22Rv1 (cell line): Measurements from ENCODE around the gene SUPT4H1.

Source experiments
- H3K27ac ChIP-seq: fragments of 450-650 bp; 2 replicates; pipeline ENCODE4 v1.5.1; 2017
- ZFX ChIP-seq: fragments of 450-650 bp; IDR thresholded peaks from 2 replicates; pipeline ENCODE4 v1.6.1; 2017; ENCODE audit warnings: antibody characterized with exemption, borderline replicate concordance
- TF ChIP-seq, protein P1 (sequence below): fragments of 450-650 bp; IDR thresholded peaks from 2 replicates; pipeline ENCODE4 v1.5.1; 2017; ENCODE audit warnings: mild to moderate bottlenecking

Gene SUPT4H1

DNA sequence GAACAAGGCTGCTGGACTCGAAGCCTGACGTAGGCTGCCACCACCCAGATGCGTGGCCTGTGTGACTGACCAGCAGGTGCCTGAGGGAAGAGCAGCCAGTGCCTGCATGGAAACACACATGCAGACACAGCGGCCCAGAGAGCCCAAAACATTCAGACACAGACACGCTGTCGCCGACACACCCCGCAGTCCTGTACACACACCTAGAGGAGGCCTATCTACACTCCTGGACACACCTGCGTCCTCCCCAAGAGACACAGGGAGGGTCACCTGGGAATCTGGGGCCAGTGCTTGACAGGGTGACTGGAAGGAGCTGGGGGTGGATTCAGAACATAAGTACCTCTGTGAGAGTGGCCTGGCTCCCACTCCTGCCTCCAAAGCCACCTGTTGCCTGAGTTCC, 17.3 kb downstream of the SUPT4H1 start:
- no peak for TF ChIP-seq ZFX
- TF ChIP-seq, protein P1, sequence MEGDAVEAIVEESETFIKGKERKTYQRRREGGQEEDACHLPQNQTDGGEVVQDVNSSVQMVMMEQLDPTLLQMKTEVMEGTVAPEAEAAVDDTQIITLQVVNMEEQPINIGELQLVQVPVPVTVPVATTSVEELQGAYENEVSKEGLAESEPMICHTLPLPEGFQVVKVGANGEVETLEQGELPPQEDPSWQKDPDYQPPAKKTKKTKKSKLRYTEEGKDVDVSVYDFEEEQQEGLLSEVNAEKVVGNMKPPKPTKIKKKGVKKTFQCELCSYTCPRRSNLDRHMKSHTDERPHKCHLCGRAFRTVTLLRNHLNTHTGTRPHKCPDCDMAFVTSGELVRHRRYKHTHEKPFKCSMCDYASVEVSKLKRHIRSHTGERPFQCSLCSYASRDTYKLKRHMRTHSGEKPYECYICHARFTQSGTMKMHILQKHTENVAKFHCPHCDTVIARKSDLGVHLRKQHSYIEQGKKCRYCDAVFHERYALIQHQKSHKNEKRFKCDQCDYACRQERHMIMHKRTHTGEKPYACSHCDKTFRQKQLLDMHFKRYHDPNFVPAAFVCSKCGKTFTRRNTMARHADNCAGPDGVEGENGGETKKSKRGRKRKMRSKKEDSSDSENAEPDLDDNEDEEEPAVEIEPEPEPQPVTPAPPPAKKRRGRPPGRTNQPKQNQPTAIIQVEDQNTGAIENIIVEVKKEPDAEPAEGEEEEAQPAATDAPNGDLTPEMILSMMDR, result no peak

GRCh38 chr17:58334256-58334655, 17.7 kb downstream of the SUPT4H1 start:
- no peak for TF ChIP-seq ZFX
- TF ChIP-seq, protein P1, result no peak
- H3K27ac ChIP-seq, result no peak overlapping the region

More for the DNA sequence above, 17.3 kb downstream of the SUPT4H1 start:
- no peak overlapping the region for H3K27ac ChIP-seq

GRCh38 chr17:58333736-58334207, 18.2 kb downstream of the SUPT4H1 start:
- no peak overlapping the region for H3K27ac ChIP-seq
- TF ChIP-seq, protein P1, result no peak
- TF ChIP-seq ZFX, result no peak

- TF ChIP-seq ZFX, result no peak
- TF ChIP-seq, protein P1, result no peak
- H3K27ac ChIP-seq, result no peak overlapping the region
These were observed 18.9 kb downstream of the SUPT4H1 start for GRCh38 chr17:58332778-58333735.

- TF ChIP-seq ZFX, result no peak
- TF ChIP-seq, protein P1, result no peak
- H3K27ac ChIP-seq, result no peak overlapping the region
These were observed 19.9 kb downstream of the SUPT4H1 start for GRCh38 chr17:58331815-58332777.

DNA sequence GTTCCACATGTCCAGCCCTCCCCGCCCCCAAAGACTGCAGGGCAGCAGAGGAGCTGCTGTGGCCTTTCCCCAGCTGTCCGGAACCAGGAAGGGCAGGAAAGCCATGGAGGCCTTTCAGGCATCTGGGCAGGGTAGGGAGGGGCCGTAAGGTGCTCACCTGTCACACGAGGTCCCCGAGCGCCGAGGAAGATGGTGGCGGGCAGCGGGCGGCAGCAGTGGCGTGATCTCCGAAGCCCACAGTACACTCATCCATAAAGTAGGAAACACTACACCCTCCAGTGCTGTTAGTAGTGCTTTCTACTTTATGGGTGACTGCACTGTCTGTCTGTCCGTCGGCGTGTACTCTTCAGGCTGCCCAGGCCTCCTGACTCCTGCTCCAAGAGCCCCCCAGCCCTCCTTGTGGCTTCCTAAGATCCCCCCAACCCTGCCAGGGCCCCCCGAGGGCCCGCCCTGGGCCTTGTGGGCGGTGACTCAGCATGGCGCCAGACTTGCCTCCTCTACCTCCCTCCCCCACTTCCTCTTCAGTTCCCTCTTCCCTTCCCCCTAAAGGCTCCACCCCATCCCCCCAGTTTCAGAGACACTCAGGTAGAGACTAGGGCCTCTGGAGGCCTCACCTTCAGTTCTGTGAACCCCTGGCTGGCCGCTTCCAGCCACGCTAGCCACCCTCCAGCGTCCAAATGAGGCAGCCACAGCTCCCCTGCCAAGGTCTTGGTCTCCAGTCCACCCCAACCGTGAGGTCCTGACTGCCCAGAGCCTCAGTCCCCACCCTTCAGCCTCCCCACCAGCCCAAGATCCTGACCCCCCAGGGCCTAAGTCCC, 20.8 kb downstream of the SUPT4H1 start:
- TF ChIP-seq, protein P1, result no peak
- TF ChIP-seq ZFX, result no peak
- H3K27ac ChIP-seq, result no peak overlapping the region
